GM20431 (cell line): ENCODE data around the gene RPUSD2.

Experiments
- in situ Hi-C: fragments of 300-500 bp; cut with MseI, MboI; formaldehyde crosslinking; loops from one replicate; pipeline ENCODE4 v1.15.0; 2020; ENCODE audit warnings: low sequenced_read_pairs; ENCODE audit not compliant: unreplicated experiment

RPUSD2 gene

DNA sequence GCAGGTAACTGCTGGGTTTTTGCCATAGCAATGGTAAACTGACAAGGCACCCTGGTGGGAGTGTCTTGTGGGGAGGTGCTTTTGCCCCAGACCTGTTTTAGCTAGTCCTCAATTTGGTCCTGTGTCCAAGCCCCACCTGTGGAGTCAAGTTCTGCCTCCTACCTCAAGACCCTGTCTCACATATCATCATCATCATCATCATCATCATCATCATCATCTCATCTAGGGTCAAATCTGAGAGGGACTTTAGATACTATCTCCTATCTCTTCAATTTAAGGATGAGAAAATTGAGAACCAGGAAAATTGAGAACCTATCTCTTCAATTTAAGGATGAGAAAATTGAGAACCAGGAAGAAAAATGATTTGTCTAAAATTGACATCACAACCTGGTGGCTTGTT is 34.8 kb downstream of the RPUSD2 start:
- in situ Hi-C loops, result no loop called here

DNA sequence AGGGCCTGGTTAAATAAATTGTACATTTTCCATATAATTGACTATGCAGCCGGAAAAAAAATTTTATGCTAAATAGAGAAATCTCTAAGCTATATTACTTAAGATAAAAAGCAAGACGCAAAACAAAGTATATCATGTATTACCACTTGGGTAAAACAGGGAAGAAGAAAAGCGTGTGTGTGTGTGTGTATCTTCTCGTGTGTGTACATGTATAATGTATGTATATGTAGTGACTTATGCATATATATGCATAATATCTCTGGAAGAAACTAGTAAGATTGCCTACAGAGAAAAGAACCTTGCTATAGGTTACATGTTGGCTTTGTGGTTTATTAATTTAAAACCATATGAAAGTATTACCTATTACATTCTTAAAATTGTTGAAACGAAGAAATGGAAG is 44.0 kb downstream of the RPUSD2 start:
- in situ Hi-C loops, result no loop called here

DNA sequence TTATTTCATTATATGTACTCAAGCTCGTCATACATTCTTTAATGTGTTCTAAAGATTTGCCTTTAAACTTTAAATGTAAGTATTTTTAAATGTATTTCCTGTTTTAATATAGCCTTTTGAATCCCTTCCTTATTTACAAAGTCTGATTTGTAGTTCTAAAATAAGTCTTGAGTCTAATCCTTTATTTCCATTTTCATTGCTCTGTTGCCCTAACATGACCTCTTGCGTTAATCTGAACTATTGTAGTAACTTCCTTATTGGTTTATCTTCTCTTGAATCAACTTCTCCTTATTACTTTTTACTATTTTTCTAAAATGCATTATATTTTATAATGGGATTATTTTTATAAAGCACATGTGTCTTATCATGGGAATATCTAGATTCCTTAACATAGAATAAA is 48.9 kb downstream of the RPUSD2 start:
- in situ Hi-C loops, result no loop called here

DNA sequence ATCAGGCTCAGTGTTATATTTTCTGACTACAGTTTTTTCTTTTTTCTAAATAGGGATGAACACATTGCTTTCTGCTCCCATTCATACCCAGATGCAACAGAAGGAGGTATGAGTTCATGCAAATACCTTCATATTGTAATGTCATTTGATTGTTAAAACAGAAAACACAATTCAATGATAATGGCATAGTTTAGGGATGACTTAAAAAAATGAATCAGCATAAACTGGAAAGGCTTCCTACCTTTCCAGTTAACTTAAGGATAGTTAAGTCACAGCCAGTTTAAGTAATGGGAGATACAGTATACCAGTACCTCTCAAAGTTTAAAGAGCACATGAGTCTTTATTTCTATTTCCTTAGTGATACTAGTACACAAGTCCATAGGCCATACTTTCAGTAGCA is 49.8 kb downstream of the RPUSD2 start:
- in situ Hi-C loops, result no loop called here

DNA sequence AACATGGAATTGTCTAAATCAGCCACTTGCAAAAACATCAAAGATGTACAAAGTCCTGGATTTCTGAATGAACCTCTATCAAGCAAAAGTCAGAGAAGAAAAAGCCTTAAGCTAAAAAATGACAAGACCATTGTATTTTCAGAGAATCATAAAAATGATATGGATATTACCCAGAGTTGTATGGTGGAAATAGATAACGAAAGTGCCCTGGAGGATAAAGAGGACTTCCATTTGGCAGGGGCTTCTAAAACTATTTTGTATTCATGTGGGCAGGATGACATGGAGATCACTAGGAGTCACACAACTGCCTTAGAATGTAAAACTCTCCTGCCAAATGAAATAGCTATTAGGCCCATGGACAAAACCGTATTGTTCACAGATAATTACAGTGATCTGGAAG is 54.3 kb downstream of the RPUSD2 start:
- in situ Hi-C loops, result no loop called here
